ENCODE results near the gene WWC2.

DNA sequence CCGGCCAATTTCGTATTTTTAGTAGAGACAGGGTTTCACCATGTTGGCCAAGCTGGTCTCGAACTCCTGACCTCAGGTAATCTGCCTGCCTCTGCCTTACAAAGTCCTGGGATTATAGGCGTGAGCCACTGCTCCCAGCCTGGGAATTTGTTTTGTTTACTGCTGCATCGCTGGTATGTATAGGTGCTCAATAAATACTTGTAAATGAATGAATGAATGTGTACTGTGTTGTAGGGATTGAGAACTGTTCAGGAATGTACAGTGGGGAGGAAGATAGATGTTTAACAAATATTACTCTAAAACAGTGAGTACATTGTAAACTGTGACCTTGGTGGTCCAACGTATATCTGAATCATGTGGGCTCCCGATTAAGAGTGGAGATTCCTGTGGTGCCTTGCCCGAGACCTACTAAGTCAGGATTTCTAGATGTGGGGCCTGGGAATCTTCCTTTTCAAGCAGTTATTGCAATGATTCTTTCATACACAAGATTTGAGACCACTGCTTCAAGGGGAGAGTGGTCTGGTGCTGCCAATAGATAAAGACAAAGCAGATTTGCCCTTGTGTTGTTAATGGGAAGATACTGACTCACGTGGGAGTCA lies 41.0 kb downstream of the WWC2 start:
- TF ChIP-seq POLR2A (IDR thresholded peaks at IDR 0.05), result no peak
- TF ChIP-seq, protein P1, sequence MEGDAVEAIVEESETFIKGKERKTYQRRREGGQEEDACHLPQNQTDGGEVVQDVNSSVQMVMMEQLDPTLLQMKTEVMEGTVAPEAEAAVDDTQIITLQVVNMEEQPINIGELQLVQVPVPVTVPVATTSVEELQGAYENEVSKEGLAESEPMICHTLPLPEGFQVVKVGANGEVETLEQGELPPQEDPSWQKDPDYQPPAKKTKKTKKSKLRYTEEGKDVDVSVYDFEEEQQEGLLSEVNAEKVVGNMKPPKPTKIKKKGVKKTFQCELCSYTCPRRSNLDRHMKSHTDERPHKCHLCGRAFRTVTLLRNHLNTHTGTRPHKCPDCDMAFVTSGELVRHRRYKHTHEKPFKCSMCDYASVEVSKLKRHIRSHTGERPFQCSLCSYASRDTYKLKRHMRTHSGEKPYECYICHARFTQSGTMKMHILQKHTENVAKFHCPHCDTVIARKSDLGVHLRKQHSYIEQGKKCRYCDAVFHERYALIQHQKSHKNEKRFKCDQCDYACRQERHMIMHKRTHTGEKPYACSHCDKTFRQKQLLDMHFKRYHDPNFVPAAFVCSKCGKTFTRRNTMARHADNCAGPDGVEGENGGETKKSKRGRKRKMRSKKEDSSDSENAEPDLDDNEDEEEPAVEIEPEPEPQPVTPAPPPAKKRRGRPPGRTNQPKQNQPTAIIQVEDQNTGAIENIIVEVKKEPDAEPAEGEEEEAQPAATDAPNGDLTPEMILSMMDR (IDR thresholded peaks at IDR 0.05), result no peak

All from Peyer's patch (tissue), 4 donors.